GM23248 (cell line): ENCODE measurements around the gene PCDHA1.

Experiments used
- EZH2 ChIP-seq: fragments of 200-600 bp; sonication (generic); IDR thresholded peaks from 2 replicates; pipeline ENCODE4 v1.6.1; 2018; ENCODE audit warnings: antibody characterized with exemption, mild to moderate bottlenecking; ENCODE audit not compliant: insufficient read depth, poor library complexity, severe bottlenecking
- EZH2phosphoT487 ChIP-seq: fragments of 200-600 bp; sonication (generic); IDR thresholded peaks from 2 replicates; pipeline ENCODE4 v1.6.1; 2018; ENCODE audit warnings: antibody characterized with exemption, moderate library complexity, mild to moderate bottlenecking, low read depth; ENCODE audit not compliant: insufficient read depth

GRCh38 chr5:140982083-140982716 lies 196.3 kb downstream of the PCDHA1 start:
- TF ChIP-seq EZH2phosphoT487 (no peak), EZH2 (no peak)
